ENCODE data around the gene ANAPC5.
"Not testable (repeated sequence)": the region's sequence is repeated elsewhere in the genome, so short reads cannot be mapped to it uniquely, and the experiment has no call there.

The ANAPC5 gene

GRCh38 chr12:121351820-121352681 is at the start of gene ANAPC5:
TSS of gene ANAPC5 (minus strand) at chr12:121352411. CDS start at chr12:121352340, 71 bp downstream.
- peak; percentile 99 for DNase-seq (ENCODE audit: low spot score)

- peak; percentile 75 for DNase-seq (ENCODE audit: low spot score)
Observed at GRCh38 chr12:121400332-121401139, 48.3 kb upstream of the ANAPC5 start.

GRCh38 chr12:121399391-121400331 is 47.5 kb upstream of the ANAPC5 start, which contains the start of gene RNF34:
TSS of gene RNF34 (plus strand) at chr12:121400118. CDS start at chr12:121400213, 95 bp downstream.
- peak; percentile 99 for DNase-seq (ENCODE audit: low spot score)

- DNase-seq (ENCODE audit: low spot score), result no peak
Observed at GRCh38 chr12:121398355-121398754, 46.1 kb upstream of the ANAPC5 start.

- DNase-seq (ENCODE audit: low spot score), result peak; percentile 22
Observed at GRCh38 chr12:121397521-121397920, 45.3 kb upstream of the ANAPC5 start.

GRCh38 chr12:121392325-121392716 is 40.1 kb upstream of the ANAPC5 start:
- DNase-seq (ENCODE audit: low spot score), result no peak

GRCh38 chr12:121391619-121392324 is 39.6 kb upstream of the ANAPC5 start:
- no peak for DNase-seq (ENCODE audit: low spot score)

GRCh38 chr12:121390856-121391255 is 38.6 kb upstream of the ANAPC5 start:
- DNase-seq (ENCODE audit: low spot score), result no peak

GRCh38 chr12:121388421-121388981 is 36.3 kb upstream of the ANAPC5 start:
- no peak for DNase-seq (ENCODE audit: low spot score)

GRCh38 chr12:121384891-121385290 is 32.7 kb upstream of the ANAPC5 start:
- DNase-seq (ENCODE audit: low spot score), result not testable (repeated sequence)

- no peak for DNase-seq (ENCODE audit: low spot score)
Observed at GRCh38 chr12:121383601-121384021, 31.4 kb upstream of the ANAPC5 start.

- DNase-seq (ENCODE audit: low spot score), result no peak
Observed at GRCh38 chr12:121379945-121380344, 27.7 kb upstream of the ANAPC5 start.

- DNase-seq (ENCODE audit: low spot score), result no peak
Observed at GRCh38 chr12:121378736-121379135, 26.5 kb upstream of the ANAPC5 start.

GRCh38 chr12:121376754-121377697 is 24.8 kb upstream of the ANAPC5 start:
- no peak for DNase-seq (ENCODE audit: low spot score)

- not testable (repeated sequence) for DNase-seq (ENCODE audit: low spot score)
Observed at GRCh38 chr12:121374945-121375584, 22.9 kb upstream of the ANAPC5 start.

GRCh38 chr12:121374336-121374735 is 22.1 kb upstream of the ANAPC5 start:
- DNase-seq (ENCODE audit: low spot score), result not testable (repeated sequence)

- no peak for DNase-seq (ENCODE audit: low spot score)
Observed at GRCh38 chr12:121373755-121374154, 21.5 kb upstream of the ANAPC5 start.

- no peak for DNase-seq (ENCODE audit: low spot score)
Observed at GRCh38 chr12:121371404-121371803, 19.2 kb upstream of the ANAPC5 start.

GRCh38 chr12:121366063-121366459 is 13.8 kb upstream of the ANAPC5 start:
- no peak for DNase-seq (ENCODE audit: low spot score)
